Ishikawa (cell line): ENCODE results near the gene AGAP1.

Source experiments
- CEBPB ChIP-seq: IDR thresholded peaks from 2 replicates; pipeline ENCODE4 v1.6.1; 2012
- CREB1 ChIP-seq: IDR thresholded peaks from 2 replicates; pipeline ENCODE4 v1.6.1; 2012; ENCODE audit warnings: low read depth
- EGR1 ChIP-seq: IDR thresholded peaks from 2 replicates; pipeline ENCODE4 v1.6.1; 2012
- EP300 ChIP-seq: IDR thresholded peaks from 2 replicates; pipeline ENCODE4 v1.6.1; 2012; ENCODE audit warnings: borderline replicate concordance
- FOXM1 ChIP-seq: IDR thresholded peaks from 2 replicates; pipeline ENCODE4 v1.6.1; 2012; ENCODE audit warnings: low read depth, borderline replicate concordance
- NFIC ChIP-seq: IDR thresholded peaks from 2 replicates; pipeline ENCODE4 v1.6.1; 2012
- RAD21 ChIP-seq: IDR thresholded peaks from 2 replicates; pipeline ENCODE4 v1.6.1; 2012; ENCODE audit warnings: low read depth
- TAF1 ChIP-seq: IDR thresholded peaks from 2 replicates; pipeline ENCODE4 v1.6.1; 2012; ENCODE audit warnings: low read depth, mild to moderate bottlenecking
- TCF12 ChIP-seq: IDR thresholded peaks from 2 replicates; pipeline ENCODE4 v1.6.1; 2012; ENCODE audit warnings: low read depth
- TEAD4 ChIP-seq: IDR thresholded peaks from 2 replicates; pipeline ENCODE4 v1.6.1; 2012
- YY1 ChIP-seq: IDR thresholded peaks from 2 replicates; pipeline ENCODE4 v1.6.1; 2012; ENCODE audit warnings: low read depth
- ZBTB7A ChIP-seq: IDR thresholded peaks from 2 replicates; pipeline ENCODE4 v1.6.1; 2012; ENCODE audit warnings: low read depth
- TF ChIP-seq, protein P1 (sequence below): IDR thresholded peaks from 2 replicates; pipeline ENCODE4 v1.6.1; 2012; ENCODE audit warnings: low read depth, mild to moderate bottlenecking
- TF ChIP-seq, protein P2 (sequence below): IDR thresholded peaks from 2 replicates; pipeline ENCODE4 v1.6.1; 2012
- TF ChIP-seq, protein P3 (sequence below): IDR thresholded peaks from 2 replicates; pipeline ENCODE4 v1.6.1; 2012

AGAP1 gene

GRCh38 chr2:235725841-235726240 is 232.0 kb downstream of the AGAP1 start:
- TF ChIP-seq TEAD4: no peak
- TF ChIP-seq EGR1: no peak
- TF ChIP-seq EP300: no peak
- TF ChIP-seq TAF1: no peak
- TF ChIP-seq NFIC: no peak
- no peak for TF ChIP-seq CREB1
- TF ChIP-seq, protein P1, sequence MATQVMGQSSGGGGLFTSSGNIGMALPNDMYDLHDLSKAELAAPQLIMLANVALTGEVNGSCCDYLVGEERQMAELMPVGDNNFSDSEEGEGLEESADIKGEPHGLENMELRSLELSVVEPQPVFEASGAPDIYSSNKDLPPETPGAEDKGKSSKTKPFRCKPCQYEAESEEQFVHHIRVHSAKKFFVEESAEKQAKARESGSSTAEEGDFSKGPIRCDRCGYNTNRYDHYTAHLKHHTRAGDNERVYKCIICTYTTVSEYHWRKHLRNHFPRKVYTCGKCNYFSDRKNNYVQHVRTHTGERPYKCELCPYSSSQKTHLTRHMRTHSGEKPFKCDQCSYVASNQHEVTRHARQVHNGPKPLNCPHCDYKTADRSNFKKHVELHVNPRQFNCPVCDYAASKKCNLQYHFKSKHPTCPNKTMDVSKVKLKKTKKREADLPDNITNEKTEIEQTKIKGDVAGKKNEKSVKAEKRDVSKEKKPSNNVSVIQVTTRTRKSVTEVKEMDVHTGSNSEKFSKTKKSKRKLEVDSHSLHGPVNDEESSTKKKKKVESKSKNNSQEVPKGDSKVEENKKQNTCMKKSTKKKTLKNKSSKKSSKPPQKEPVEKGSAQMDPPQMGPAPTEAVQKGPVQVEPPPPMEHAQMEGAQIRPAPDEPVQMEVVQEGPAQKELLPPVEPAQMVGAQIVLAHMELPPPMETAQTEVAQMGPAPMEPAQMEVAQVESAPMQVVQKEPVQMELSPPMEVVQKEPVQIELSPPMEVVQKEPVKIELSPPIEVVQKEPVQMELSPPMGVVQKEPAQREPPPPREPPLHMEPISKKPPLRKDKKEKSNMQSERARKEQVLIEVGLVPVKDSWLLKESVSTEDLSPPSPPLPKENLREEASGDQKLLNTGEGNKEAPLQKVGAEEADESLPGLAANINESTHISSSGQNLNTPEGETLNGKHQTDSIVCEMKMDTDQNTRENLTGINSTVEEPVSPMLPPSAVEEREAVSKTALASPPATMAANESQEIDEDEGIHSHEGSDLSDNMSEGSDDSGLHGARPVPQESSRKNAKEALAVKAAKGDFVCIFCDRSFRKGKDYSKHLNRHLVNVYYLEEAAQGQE: no peak
- TF ChIP-seq, protein P2, sequence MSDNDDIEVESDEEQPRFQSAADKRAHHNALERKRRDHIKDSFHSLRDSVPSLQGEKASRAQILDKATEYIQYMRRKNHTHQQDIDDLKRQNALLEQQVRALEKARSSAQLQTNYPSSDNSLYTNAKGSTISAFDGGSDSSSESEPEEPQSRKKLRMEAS: no peak

DNA sequence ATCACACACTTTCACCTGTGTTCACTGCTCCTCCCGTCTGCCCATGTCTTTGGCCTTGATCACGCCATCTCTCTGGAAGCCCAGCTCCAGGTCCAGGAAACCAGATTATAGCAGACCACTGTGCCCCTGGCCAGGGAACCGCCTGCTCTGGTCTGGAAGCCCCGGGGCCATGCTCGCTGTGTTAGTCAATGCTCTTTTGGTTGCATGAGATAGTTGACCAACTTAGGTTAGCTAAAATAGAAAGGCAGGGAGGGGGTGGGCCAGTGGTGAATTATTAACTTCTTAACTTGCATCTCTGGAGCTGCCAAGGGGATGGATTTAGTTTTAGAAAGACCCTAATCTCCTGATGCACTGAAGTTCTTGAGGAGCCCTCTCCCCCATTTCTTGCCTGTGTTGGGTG is 232.7 kb downstream of the AGAP1 start:
- TF ChIP-seq, protein P3, sequence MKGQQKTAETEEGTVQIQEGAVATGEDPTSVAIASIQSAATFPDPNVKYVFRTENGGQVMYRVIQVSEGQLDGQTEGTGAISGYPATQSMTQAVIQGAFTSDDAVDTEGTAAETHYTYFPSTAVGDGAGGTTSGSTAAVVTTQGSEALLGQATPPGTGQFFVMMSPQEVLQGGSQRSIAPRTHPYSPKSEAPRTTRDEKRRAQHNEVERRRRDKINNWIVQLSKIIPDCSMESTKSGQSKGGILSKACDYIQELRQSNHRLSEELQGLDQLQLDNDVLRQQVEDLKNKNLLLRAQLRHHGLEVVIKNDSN: no peak
- TF ChIP-seq CEBPB (no peak), YY1 (no peak), NFIC (no peak), TAF1 (no peak), ZBTB7A (no peak), CREB1 (no peak)
- TF ChIP-seq, protein P2: no peak

- TF ChIP-seq TEAD4: no peak
- no peak for TF ChIP-seq RAD21
- no peak for TF ChIP-seq EGR1
- TF ChIP-seq, protein P1: no peak
- TF ChIP-seq CEBPB: peak; percentile 94
- TF ChIP-seq, protein P3: no peak
- no peak for TF ChIP-seq CREB1
- TF ChIP-seq TCF12: no peak
Measured at GRCh38 chr2:235727174-235727573, 233.3 kb downstream of the AGAP1 start.

- TF ChIP-seq ZBTB7A: no peak
- TF ChIP-seq FOXM1: no peak
- no peak for TF ChIP-seq CEBPB
- no peak for TF ChIP-seq CREB1
- TF ChIP-seq YY1: no peak
- no peak for TF ChIP-seq EP300
- TF ChIP-seq, protein P3: no peak
- TF ChIP-seq RAD21: no peak
- TF ChIP-seq, protein P1: no peak
- TF ChIP-seq EGR1: no peak
Measured at GRCh38 chr2:235727891-235728799, 234.3 kb downstream of the AGAP1 start.
